SK-N-SH treated with all-trans-retinoic acid at 6 μM for 48 hours (cell line): Measurements from ENCODE around the gene AAGAB.

Experiments used
- ATAC-seq: fragments of 200-7000 bp; cut with Tn5 transposase; 3 replicates; pipeline ENCODE4 v1.9.1; 2020; ENCODE audit warnings: mild to moderate bottlenecking, moderate library complexity
- ARNTL ChIP-seq: fragments of 450-650 bp; formaldehyde crosslinking; IDR thresholded peaks from 2 replicates; pipeline ENCODE4 v1.5.0; 2020; ENCODE audit warnings: low read depth, mild to moderate bottlenecking, moderate library complexity, borderline replicate concordance
- BACH2 ChIP-seq: fragments of 250-450 bp; sonication (Bioruptor Pico); IDR thresholded peaks from 2 replicates; pipeline ENCODE4 v1.9.0; 2021; ENCODE audit warnings: mild to moderate bottlenecking, borderline replicate concordance
- CSDC2 ChIP-seq: fragments of 250-450 bp; sonication (Bioruptor Pico); IDR thresholded peaks from 2 replicates; pipeline ENCODE4 v1.5.0; 2020; ENCODE audit warnings: mild to moderate bottlenecking, moderate library complexity
- ESRRG ChIP-seq: fragments of 250-450 bp; sonication (Bioruptor Pico); IDR thresholded peaks from 2 replicates; pipeline ENCODE4 v1.6.1; 2021; ENCODE audit warnings: mild to moderate bottlenecking
- GLIS3 ChIP-seq: fragments of 250-450 bp; sonication (Bioruptor Pico); IDR thresholded peaks from 2 replicates; pipeline ENCODE4 v1.5.0; 2020; ENCODE audit warnings: mild to moderate bottlenecking, moderate library complexity
- ISL1 ChIP-seq: fragments of 250-450 bp; sonication (Bioruptor Pico); IDR thresholded peaks from 2 replicates; pipeline ENCODE4 v2.1.2; 2022; ENCODE audit warnings: mild to moderate bottlenecking, moderate library complexity
- OSR1 ChIP-seq: fragments of 250-450 bp; sonication (Bioruptor Pico); IDR thresholded peaks from 2 replicates; pipeline ENCODE4 v1.8.0; 2022; ENCODE audit warnings: moderate library complexity, mild to moderate bottlenecking, inconsistent platforms
- PPARA ChIP-seq: fragments of 250-450 bp; sonication (Bioruptor Pico); IDR thresholded peaks from 2 replicates; pipeline ENCODE4 v1.5.0; 2020; ENCODE audit warnings: mild to moderate bottlenecking, borderline replicate concordance
- RARB ChIP-seq: fragments of 250-450 bp; sonication (Bioruptor Pico); IDR thresholded peaks from 2 replicates; pipeline ENCODE4 v1.8.0; 2021; ENCODE audit warnings: mild to moderate bottlenecking, moderate library complexity
- SNAI2 ChIP-seq: fragments of 250-450 bp; sonication (Bioruptor Pico); IDR thresholded peaks from 2 replicates; pipeline ENCODE4 v1.5.0; 2020; ENCODE audit warnings: mild to moderate bottlenecking, moderate library complexity
- TCF4 ChIP-seq: fragments of 250-450 bp; sonication (Bioruptor Pico); IDR thresholded peaks from 2 replicates; pipeline ENCODE4 v1.8.0; 2021; ENCODE audit warnings: mild to moderate bottlenecking, moderate library complexity, borderline replicate concordance
- TOX ChIP-seq: fragments of 250-450 bp; sonication (Bioruptor Pico); IDR thresholded peaks from 2 replicates; pipeline ENCODE4 v1.8.0; 2021; ENCODE audit warnings: mild to moderate bottlenecking, moderate library complexity, borderline replicate concordance
- ZC3H10 ChIP-seq: fragments of 250-450 bp; sonication (Bioruptor Pico); IDR thresholded peaks from 2 replicates; pipeline ENCODE4 v1.5.1; 2021; ENCODE audit warnings: mild to moderate bottlenecking, moderate library complexity
- ZFP3 ChIP-seq: fragments of 250-450 bp; sonication (Bioruptor Pico); IDR thresholded peaks from 2 replicates; pipeline ENCODE4 v1.5.0; 2020; ENCODE audit warnings: mild to moderate bottlenecking, moderate library complexity
- ZNF565 ChIP-seq: fragments of 450-650 bp; formaldehyde crosslinking; conservative IDR thresholded peaks from 2 replicates; pipeline ENCODE4 v1.5.0; 2020; ENCODE audit warnings: low read depth, mild to moderate bottlenecking, moderate library complexity
- ZNF70 ChIP-seq: fragments of 450-650 bp; formaldehyde crosslinking; IDR thresholded peaks from 2 replicates; pipeline ENCODE4 v1.5.0; 2020; ENCODE audit warnings: mild to moderate bottlenecking, moderate library complexity
- ZNF8 ChIP-seq: fragments of 450-650 bp; formaldehyde crosslinking; IDR thresholded peaks from 2 replicates; pipeline ENCODE4 v1.5.0; 2020; ENCODE audit warnings: mild to moderate bottlenecking, moderate library complexity
- TF ChIP-seq, protein P1 (sequence below): fragments of 250-450 bp; sonication (Bioruptor Pico); IDR thresholded peaks from 2 replicates; pipeline ENCODE4 v1.5.0; 2020; ENCODE audit warnings: mild to moderate bottlenecking, moderate library complexity
- TF ChIP-seq, protein P2 (sequence below): fragments of 250-450 bp; sonication (Bioruptor Pico); IDR thresholded peaks from 2 replicates; pipeline ENCODE4 v1.8.0; 2021; ENCODE audit warnings: low read depth, mild to moderate bottlenecking, moderate library complexity, borderline replicate concordance
- TF ChIP-seq, protein P3 (sequence below): fragments of 250-450 bp; sonication (Bioruptor Pico); IDR thresholded peaks from 2 replicates; pipeline ENCODE4 v1.5.1; 2021; ENCODE audit warnings: mild to moderate bottlenecking, moderate library complexity
- TF ChIP-seq, protein P4 (sequence below): fragments of 250-450 bp; sonication (Bioruptor Pico); IDR thresholded peaks from 2 replicates; pipeline ENCODE4 v1.8.0; 2020; ENCODE audit warnings: mild to moderate bottlenecking, moderate library complexity, borderline replicate concordance

Gene AAGAB

DNA sequence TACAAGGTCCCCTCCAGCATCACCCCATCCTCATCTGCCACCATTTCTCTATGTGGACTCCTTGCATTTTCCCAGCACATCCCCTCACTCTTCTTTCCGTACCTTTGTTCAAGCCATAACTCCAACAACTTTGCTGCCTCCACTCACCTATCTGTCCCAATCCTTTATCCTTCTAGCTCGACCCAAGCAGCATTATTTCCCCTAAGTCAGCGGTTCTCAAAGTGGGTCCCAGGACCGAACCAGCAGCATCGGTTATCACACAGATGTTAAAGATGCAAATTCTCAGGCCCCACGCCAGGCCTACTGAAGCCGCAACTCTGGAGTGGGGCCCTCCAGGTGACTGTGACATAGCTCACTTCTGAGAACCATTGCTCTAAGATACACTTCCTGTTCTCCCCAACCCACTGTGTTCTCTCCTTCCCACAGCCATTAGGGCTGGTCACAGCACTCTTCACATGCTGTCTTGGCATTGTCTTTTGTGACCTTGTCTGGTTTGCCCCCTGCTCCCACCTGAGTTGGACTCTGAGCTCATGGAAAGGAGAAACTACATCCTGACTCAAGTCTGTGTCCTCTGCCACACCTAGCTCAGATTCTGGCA lies 56.2 kb downstream of the AAGAB start:
- ATAC-seq, result no peak
- TF ChIP-seq SNAI2 (CRISPR knock-in tag), result no peak
- no peak for TF ChIP-seq GLIS3
- no peak for TF ChIP-seq CSDC2 (CRISPR knock-in tag)
- no peak for TF ChIP-seq ARNTL (CRISPR knock-in tag)
- TF ChIP-seq, protein P1, sequence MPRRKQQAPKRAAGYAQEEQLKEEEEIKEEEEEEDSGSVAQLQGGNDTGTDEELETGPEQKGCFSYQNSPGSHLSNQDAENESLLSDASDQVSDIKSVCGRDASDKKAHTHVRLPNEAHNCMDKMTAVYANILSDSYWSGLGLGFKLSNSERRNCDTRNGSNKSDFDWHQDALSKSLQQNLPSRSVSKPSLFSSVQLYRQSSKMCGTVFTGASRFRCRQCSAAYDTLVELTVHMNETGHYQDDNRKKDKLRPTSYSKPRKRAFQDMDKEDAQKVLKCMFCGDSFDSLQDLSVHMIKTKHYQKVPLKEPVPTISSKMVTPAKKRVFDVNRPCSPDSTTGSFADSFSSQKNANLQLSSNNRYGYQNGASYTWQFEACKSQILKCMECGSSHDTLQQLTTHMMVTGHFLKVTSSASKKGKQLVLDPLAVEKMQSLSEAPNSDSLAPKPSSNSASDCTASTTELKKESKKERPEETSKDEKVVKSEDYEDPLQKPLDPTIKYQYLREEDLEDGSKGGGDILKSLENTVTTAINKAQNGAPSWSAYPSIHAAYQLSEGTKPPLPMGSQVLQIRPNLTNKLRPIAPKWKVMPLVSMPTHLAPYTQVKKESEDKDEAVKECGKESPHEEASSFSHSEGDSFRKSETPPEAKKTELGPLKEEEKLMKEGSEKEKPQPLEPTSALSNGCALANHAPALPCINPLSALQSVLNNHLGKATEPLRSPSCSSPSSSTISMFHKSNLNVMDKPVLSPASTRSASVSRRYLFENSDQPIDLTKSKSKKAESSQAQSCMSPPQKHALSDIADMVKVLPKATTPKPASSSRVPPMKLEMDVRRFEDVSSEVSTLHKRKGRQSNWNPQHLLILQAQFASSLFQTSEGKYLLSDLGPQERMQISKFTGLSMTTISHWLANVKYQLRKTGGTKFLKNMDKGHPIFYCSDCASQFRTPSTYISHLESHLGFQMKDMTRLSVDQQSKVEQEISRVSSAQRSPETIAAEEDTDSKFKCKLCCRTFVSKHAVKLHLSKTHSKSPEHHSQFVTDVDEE, result no peak
- TF ChIP-seq OSR1 (CRISPR knock-in tag), result no peak
- TF ChIP-seq, protein P2, sequence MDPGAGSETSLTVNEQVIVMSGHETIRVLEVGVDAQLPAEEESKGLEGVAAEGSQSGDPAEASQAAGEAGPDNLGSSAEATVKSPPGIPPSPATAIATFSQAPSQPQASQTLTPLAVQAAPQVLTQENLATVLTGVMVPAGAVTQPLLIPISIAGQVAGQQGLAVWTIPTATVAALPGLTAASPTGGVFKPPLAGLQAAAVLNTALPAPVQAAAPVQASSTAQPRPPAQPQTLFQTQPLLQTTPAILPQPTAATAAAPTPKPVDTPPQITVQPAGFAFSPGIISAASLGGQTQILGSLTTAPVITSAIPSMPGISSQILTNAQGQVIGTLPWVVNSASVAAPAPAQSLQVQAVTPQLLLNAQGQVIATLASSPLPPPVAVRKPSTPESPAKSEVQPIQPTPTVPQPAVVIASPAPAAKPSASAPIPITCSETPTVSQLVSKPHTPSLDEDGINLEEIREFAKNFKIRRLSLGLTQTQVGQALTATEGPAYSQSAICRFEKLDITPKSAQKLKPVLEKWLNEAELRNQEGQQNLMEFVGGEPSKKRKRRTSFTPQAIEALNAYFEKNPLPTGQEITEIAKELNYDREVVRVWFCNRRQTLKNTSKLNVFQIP (CRISPR knock-in tag), result no peak
- TF ChIP-seq ZC3H10 (CRISPR knock-in tag), result no peak; the same call in 1 of the 2 replicates
- no peak for TF ChIP-seq ZNF70
- TF ChIP-seq RARB (CRISPR knock-in tag), result no peak

DNA sequence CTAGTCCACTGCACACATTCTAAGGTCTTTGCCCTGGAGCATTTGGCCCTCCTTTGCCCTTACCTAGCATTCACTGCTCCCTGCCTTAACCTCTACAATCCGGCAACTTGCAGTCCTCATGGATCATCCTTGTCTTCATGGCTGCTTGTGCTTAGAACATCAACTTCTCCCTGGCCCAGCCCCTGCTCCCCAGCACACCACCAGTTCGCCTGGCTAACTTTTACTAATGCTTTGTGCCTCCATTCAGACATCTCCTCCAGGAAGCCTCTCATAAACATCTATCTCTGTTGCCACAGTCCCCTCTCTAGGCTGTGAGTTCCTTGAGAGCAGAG lies 57.1 kb downstream of the AAGAB start:
- no peak; the same call in 2 of the 3 replicates for ATAC-seq
- TF ChIP-seq TOX (no peak), ZC3H10 (CRISPR knock-in tag) (no peak), OSR1 (CRISPR knock-in tag) (no peak), RARB (CRISPR knock-in tag) (no peak), PPARA (CRISPR knock-in tag) (no peak), ARNTL (CRISPR knock-in tag) (no peak), ZNF8 (no peak), TCF4 (no peak), ZFP3 (CRISPR knock-in tag) (no peak)
- TF ChIP-seq, protein P1, result no peak
- TF ChIP-seq, protein P3, sequence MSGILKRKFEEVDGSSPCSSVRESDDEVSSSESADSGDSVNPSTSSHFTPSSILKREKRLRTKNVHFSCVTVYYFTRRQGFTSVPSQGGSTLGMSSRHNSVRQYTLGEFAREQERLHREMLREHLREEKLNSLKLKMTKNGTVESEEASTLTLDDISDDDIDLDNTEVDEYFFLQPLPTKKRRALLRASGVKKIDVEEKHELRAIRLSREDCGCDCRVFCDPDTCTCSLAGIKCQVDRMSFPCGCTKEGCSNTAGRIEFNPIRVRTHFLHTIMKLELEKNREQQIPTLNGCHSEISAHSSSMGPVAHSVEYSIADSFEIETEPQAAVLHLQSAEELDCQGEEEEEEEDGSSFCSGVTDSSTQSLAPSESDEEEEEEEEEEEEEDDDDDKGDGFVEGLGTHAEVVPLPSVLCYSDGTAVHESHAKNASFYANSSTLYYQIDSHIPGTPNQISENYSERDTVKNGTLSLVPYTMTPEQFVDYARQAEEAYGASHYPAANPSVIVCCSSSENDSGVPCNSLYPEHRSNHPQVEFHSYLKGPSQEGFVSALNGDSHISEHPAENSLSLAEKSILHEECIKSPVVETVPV, result no peak
- TF ChIP-seq, protein P4, sequence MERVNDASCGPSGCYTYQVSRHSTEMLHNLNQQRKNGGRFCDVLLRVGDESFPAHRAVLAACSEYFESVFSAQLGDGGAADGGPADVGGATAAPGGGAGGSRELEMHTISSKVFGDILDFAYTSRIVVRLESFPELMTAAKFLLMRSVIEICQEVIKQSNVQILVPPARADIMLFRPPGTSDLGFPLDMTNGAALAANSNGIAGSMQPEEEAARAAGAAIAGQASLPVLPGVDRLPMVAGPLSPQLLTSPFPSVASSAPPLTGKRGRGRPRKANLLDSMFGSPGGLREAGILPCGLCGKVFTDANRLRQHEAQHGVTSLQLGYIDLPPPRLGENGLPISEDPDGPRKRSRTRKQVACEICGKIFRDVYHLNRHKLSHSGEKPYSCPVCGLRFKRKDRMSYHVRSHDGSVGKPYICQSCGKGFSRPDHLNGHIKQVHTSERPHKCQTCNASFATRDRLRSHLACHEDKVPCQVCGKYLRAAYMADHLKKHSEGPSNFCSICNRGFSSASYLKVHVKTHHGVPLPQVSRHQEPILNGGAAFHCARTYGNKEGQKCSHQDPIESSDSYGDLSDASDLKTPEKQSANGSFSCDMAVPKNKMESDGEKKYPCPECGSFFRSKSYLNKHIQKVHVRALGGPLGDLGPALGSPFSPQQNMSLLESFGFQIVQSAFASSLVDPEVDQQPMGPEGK (CRISPR knock-in tag), result no peak
- TF ChIP-seq, all 23 proteins: peak for 0

DNA sequence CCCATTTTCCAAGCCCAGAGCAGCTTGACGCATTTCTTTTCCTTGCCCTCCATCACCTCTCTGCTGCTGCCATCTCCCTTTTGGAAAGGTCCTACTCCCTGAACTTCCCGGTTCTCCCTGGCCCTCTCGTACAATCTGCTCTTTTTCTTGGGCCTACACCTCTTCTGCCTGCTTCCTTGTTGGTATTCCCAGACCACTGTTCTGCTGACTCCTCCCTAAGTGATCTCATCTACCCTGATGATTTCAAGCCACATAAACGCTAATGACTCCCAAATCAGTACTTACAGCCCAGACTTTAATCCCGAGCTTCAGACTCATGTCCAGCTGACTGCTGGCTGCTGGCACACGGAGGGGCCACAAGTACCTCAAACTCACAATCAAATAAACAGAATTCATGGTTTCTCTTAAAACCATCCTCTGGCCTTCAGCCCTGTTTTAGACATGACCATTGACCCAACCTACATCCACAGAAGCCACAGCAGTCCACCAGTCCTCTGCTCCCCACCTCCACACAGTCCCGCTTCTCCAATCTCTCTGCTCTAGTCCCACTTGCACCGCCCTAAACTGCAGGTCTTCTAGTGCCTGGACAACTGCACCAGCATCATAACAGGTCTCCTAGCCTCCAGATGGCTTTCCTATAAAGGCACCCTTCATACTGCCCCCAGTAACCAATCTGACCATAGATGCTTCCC lies 57.6 kb downstream of the AAGAB start:
- peak; percentile 9 for ATAC-seq
- TF ChIP-seq CSDC2 (CRISPR knock-in tag), result no peak
- TF ChIP-seq ISL1 (CRISPR knock-in tag), result no peak
- no peak for TF ChIP-seq ZFP3 (CRISPR knock-in tag)
- TF ChIP-seq ZC3H10 (CRISPR knock-in tag), result no peak
- no peak for TF ChIP-seq SNAI2 (CRISPR knock-in tag)
- no peak for TF ChIP-seq TOX
- no peak for TF ChIP-seq OSR1 (CRISPR knock-in tag)
- no peak for TF ChIP-seq BACH2 (CRISPR knock-in tag)
- TF ChIP-seq ZNF565, result no peak
- TF ChIP-seq ESRRG (CRISPR knock-in tag), result no peak
- TF ChIP-seq PPARA (CRISPR knock-in tag), result no peak
- TF ChIP-seq ZNF8, result no peak
- no peak for TF ChIP-seq ZNF70
